Muscle of leg (tissue), 11 donors: ENCODE results near the gene UQCRQ. TPM values are rescaled to one million over a fixed set of nuclear protein-coding genes. Genes with fewer than 3 reads are reported as not detected.
"Not testable (repeated sequence)": the region's sequence is repeated elsewhere in the genome, so short reads cannot be mapped to it uniquely, and the experiment has no call there.

ENCODE experiments used
- DNase-seq: peaks from one replicate; pipeline ENCODE4 v3.0.0; 2013
- H3K27ac ChIP-seq: one replicate; pipeline ENCODE4 v1.5.1; 2013; ENCODE audit warnings: mild to moderate bottlenecking, low read length, control low read depth
- H3K27me3 ChIP-seq: one replicate; pipeline ENCODE4 v1.6.1; 2013; ENCODE audit warnings: low read length; ENCODE audit not compliant: control insufficient read depth, insufficient read depth
- H3K36me3 ChIP-seq: one replicate; pipeline ENCODE4 v1.6.1; 2013; ENCODE audit warnings: low read length; ENCODE audit not compliant: control insufficient read depth, insufficient read depth
- H3K4me1 ChIP-seq: one replicate; pipeline ENCODE4 v1.6.1; 2013; ENCODE audit warnings: low read length; ENCODE audit not compliant: control insufficient read depth, insufficient read depth
- H3K4me3 ChIP-seq: one replicate; pipeline ENCODE4 v1.5.1; 2013; ENCODE audit warnings: low read length, control low read depth
- H3K9me3 ChIP-seq: replicated peaks from 2 replicates; pipeline ENCODE4 v1.6.1; 2013; ENCODE audit warnings: low read depth, low read length; ENCODE audit not compliant: control insufficient read depth
- WGBS: methylation state at CpG from one replicate; pipeline ENCODE4 v1.1.5; 2013; ENCODE audit warnings: missing lambda C conversion rate; ENCODE audit not compliant: insufficient coverage; 5-methylcytosine and 5-hydroxymethylcytosine counted together
- polyA plus RNA-seq, 8 donors: library from polyadenylated mRNA; unstranded; fragments of 120-200 nt; gene quantifications; one replicate each; pipeline versions ENCODE4 v1.2.1 to v1.2.3, GENCODE V29; 2013; ENCODE audit warnings: inconsistent platforms in 1 of 8, low replicate concordance in 1 of 8; ENCODE audit not compliant: insufficient read length in 8 of 8, insufficient read depth in 1 of 8
- total RNA-seq: library from RNA; stranded (reverse); fragments of 120-200 nt; gene quantifications from one replicate; pipeline ENCODE4 v1.2.4, GENCODE V29; 2013

The UQCRQ gene
- total and polyA plus RNA-seq, 9 donors = 154 to 447 (median 195) TPM

DNA sequence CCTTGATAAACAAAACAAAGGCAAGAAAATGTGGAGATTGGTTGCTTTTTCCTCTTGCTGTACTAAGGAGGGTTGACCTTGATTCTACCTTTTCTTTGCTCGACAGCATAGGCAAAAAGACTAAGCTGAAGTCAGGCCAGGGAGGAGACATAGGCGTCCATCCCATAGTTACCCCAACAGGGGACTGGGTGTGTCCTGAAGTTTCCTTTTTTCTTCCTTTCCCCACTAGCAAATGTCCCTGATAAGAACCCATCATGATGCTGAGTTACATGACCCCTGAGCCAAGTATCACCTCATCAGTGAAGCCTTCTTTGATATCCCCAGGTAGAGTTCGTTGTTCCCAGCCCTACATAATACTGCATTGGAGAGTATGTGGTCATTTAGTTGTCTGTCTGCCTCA is 26.1 kb upstream of the UQCRQ start:
- WGBS = no CpG with 5 or more reads among the region's 3 CpGs
- H3K4me3 ChIP-seq = no peak overlapping the region
- DNase-seq = no peak
- peak overlapping the region; percentile 4 for H3K27ac ChIP-seq
- no peaks in the 10 kb centered on the region for H3K36me3 ChIP-seq
- H3K4me1 ChIP-seq = peaks cover 2% of the 10 kb centered on the region
- no peaks in the 10 kb centered on the region for H3K27me3 ChIP-seq
- no peaks in the 10 kb centered on the region for H3K9me3 ChIP-seq

DNA sequence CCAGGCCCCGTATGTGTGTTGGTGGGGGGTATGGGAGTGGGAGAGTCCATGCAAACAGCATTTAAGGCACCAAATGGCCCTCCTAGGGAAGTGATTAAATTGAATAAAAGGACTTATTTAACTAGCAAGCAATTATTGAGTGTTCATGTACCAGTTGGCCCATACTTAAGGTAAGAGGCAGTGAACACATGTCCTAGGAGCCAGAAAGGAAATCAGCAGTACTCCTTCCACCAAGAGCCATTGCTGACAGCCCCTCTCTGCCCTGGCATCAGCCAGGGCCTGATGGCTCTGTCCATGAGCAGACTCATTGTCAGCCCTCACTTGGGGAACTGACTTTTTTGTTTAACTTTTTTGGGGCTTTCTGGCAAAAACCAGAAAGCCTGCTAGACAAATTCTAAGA is 25.5 kb upstream of the UQCRQ start:
- 75% methylated on average over 1 of the region's 1 CpG for WGBS
- H3K27ac ChIP-seq = no peak overlapping the region
- no peaks in the 10 kb centered on the region for H3K36me3 ChIP-seq

DNA sequence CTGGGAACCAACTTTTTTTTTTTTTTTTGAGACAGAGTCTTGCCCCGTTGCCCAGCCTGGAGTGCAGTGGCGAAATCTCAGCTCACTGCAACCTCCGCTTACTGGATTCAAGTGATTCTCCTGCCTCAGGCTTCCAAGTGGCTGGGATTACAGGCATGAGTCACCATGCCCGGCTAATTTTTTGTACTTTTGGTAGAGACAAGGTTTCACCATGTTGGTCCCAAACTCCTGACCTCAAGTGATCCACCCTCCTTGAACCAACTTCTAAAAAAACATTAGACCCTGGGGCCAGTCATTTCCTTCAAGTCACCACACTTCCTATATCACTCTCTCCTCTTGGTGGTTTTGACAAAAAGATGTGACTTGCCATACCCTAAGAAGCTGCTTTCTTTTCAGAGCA is 25.1 kb upstream of the UQCRQ start:
- H3K27me3 ChIP-seq = no peaks in the 10 kb centered on the region
- DNase-seq = no peak
- H3K4me3 ChIP-seq = no peak overlapping the region
- no peaks in the 10 kb centered on the region for H3K36me3 ChIP-seq
- no peak overlapping the region for H3K27ac ChIP-seq
- H3K9me3 ChIP-seq = no peaks in the 10 kb centered on the region
- H3K4me1 ChIP-seq = peaks cover 2% of the 10 kb centered on the region
- WGBS = 87% methylated on average over 3 of the region's 4 CpGs

More for the DNA sequence above, 25.5 kb upstream of the UQCRQ start:
- H3K4me3 ChIP-seq = no peak overlapping the region
- no peaks in the 10 kb centered on the region for H3K27me3 ChIP-seq
- peaks cover 2% of the 10 kb centered on the region for H3K4me1 ChIP-seq
- DNase-seq = no peak
- H3K9me3 ChIP-seq = no peaks in the 10 kb centered on the region

- no peak overlapping the region for H3K4me3 ChIP-seq
- no peaks in the 10 kb centered on the region for H3K27me3 ChIP-seq
- H3K36me3 ChIP-seq = no peaks in the 10 kb centered on the region
- no peak overlapping the region for H3K27ac ChIP-seq
- 94% methylated on average over 3 of the region's 8 CpGs for whole genome bisulfite sequencing
- no peaks in the 10 kb centered on the region for H3K9me3 ChIP-seq
- DNase-seq = no peak
- H3K4me1 ChIP-seq = no peaks in the 10 kb centered on the region
Observed at GRCh38 chr5:132848270-132848669, 18.2 kb upstream of the UQCRQ start.

GRCh38 chr5:132849347-132849746 is 17.1 kb upstream of the UQCRQ start:
- Histone ChIP-seq H3K4me1 (no peaks in the 10 kb centered on the region), H3K27me3 (no peaks in the 10 kb centered on the region), H3K4me3 (no peak overlapping the region), H3K36me3 (no peaks in the 10 kb centered on the region), H3K9me3 (no peaks in the 10 kb centered on the region), H3K27ac (no peak overlapping the region)
- no peak for DNase-seq
- 25% methylated on average over 1 of the region's 1 CpG for WGBS

GRCh38 chr5:132850066-132850465 is 16.4 kb upstream of the UQCRQ start:
- Histone ChIP-seq H3K36me3 (no peaks in the 10 kb centered on the region), H3K4me3 (no peak overlapping the region), H3K9me3 (no peaks in the 10 kb centered on the region), H3K27ac (no peak overlapping the region), H3K27me3 (no peaks in the 10 kb centered on the region), H3K4me1 (no peaks in the 10 kb centered on the region)
- WGBS = 100% methylated on average over 1 of the region's 2 CpGs
- DNase-seq = no peak

DNA sequence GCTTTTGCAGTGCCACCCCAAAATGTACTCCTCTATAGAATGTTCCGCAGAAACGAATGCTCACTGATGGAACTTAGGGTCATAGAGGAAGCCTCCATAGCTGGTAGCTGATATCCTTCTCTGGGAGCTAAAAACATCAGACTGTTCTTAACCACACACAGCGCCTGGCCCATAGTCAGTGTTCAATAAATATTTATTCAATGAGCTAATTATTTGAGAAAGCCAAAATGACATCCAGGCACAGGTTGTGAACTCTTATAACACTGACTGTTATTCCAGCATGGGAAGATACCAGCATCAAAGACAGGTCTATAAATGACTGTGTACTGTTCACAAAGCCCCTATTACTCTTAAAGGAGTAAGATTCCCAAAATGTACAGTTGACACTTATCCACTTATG is 13.1 kb upstream of the UQCRQ start:
- Histone ChIP-seq H3K27ac (no peak overlapping the region), H3K4me1 (no peaks in the 10 kb centered on the region), H3K36me3 (no peaks in the 10 kb centered on the region), H3K27me3 (no peaks in the 10 kb centered on the region), H3K9me3 (no peaks in the 10 kb centered on the region), H3K4me3 (no peak overlapping the region)
- no peak for DNase-seq
- no CpG with 5 or more reads among the region's 3 CpGs for WGBS

DNA sequence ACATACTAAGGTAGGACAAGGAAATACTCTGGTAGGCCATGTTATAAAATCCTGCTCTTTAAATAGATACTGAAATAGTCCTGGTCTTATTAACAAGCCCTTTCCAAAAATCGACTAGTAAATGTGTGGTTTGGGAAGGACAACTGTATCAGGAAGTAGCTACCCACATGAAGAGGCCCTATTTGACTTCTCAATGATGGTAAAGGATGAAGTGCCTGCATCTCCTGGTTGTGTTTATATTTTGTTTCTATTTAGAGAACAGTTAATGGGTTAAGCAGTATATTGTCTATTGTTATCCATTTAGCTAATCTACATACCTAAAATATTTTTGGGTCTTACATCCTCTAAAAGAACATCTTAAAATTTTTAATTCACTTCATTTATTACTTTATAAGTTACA is 12.7 kb upstream of the UQCRQ start:
- DNase-seq = no peak
- H3K9me3 ChIP-seq = no peaks in the 10 kb centered on the region
- no peaks in the 10 kb centered on the region for H3K27me3 ChIP-seq
- H3K4me3 ChIP-seq = no peak overlapping the region
- H3K4me1 ChIP-seq = no peaks in the 10 kb centered on the region
- peak overlapping the region; percentile 25 for H3K27ac ChIP-seq
- no peaks in the 10 kb centered on the region for H3K36me3 ChIP-seq
- WGBS = no CpG with 5 or more reads among the region's 1 CpG

- 0% methylated on average over 1 of the region's 3 CpGs for WGBS
- Histone ChIP-seq H3K36me3 (no peaks in the 10 kb centered on the region), H3K9me3 (no peaks in the 10 kb centered on the region), H3K4me3 (no peak overlapping the region), H3K27ac (no peak overlapping the region), H3K4me1 (no peaks in the 10 kb centered on the region), H3K27me3 (no peaks in the 10 kb centered on the region)
- no peak for DNase-seq
Observed at GRCh38 chr5:132854301-132854700, 12.1 kb upstream of the UQCRQ start.

- not testable (repeated sequence) for H3K9me3 ChIP-seq, H3K4me3 ChIP-seq, H3K27me3 ChIP-seq, H3K36me3 ChIP-seq, DNase-seq, H3K4me1 ChIP-seq, H3K27ac ChIP-seq
- WGBS = 91% methylated on average over 4 of the region's 5 CpGs
Observed at GRCh38 chr5:132854992-132855391, 11.4 kb upstream of the UQCRQ start.

DNA sequence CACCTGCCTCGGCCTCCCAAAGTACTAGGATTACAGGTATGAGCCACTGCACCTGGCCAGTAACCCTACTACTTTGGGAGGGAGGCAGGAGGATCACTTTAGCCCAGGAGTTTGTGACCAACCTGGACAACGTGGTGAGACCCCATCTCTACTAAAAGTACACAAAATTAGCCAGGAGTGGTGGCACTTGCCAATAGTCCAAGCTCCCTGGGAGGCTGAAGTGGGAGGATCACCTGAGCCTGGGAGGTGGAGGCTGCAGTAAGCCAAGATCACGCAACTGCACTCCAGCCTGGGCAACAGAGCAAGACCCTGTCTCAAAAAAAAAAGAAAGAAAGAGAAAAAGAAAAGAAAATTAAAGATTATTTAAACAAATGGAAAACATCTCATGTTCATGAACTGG is 10.4 kb upstream of the UQCRQ start:
- Histone ChIP-seq H3K27me3 (no peaks in the 10 kb centered on the region), H3K27ac (no peak overlapping the region), H3K4me3 (no peak overlapping the region), H3K9me3 (no peaks in the 10 kb centered on the region), H3K36me3 (no peaks in the 10 kb centered on the region), H3K4me1 (no peaks in the 10 kb centered on the region)
- WGBS = no CpG with 5 or more reads among the region's 3 CpGs
- no peak for DNase-seq
